ENCODE results near the gene KCNA5.

The KCNA5 gene

GRCh38 chr12:5023842-5024241, 19.8 kb upstream of the KCNA5 start:
- FAIRE-seq (no peak), DNase-seq (ENCODE audit: insufficient read length, low spot score) (no peak)
- TF ChIP-seq POLR2AphosphoS5 (IDR thresholded peaks at IDR 0.05; ENCODE audit: low read depth, low read length) (no peak), POU2F2 (IDR thresholded peaks at IDR 0.05; ENCODE audit: low read depth, low read length) (no peak), TAF1 (IDR thresholded peaks at IDR 0.05; ENCODE audit: low read depth, low read length) (no peak), SPI1 (IDR thresholded peaks at IDR 0.05; ENCODE audit: low read depth, low read length) (no peak), POLR2A (IDR thresholded peaks at IDR 0.05; ENCODE audit: low read depth, low read length) (no peak), PAX5 (IDR thresholded peaks at IDR 0.05; ENCODE audit: insufficient read depth, low read length, severe bottlenecking) (no peak)

- FAIRE-seq (no peak), DNase-seq (ENCODE audit: insufficient read length, low spot score) (no peak)
- no peak for TF ChIP-seq POLR2A (IDR thresholded peaks at IDR 0.05; ENCODE audit: low read depth, low read length)
- TF ChIP-seq POLR2AphosphoS5 (IDR thresholded peaks at IDR 0.05; ENCODE audit: low read depth, low read length) = no peak
- TF ChIP-seq SPI1 (IDR thresholded peaks at IDR 0.05; ENCODE audit: low read depth, low read length) = no peak
Observed at GRCh38 chr12:5026342-5026938, 17.2 kb upstream of the KCNA5 start.

- TF ChIP-seq POU2F2 (IDR thresholded peaks at IDR 0.05; ENCODE audit: low read depth, low read length) (no peak), POLR2A (IDR thresholded peaks at IDR 0.05; ENCODE audit: low read depth, low read length) (no peak), PAX5 (IDR thresholded peaks at IDR 0.05; ENCODE audit: insufficient read depth, low read length, severe bottlenecking) (no peak), SPI1 (IDR thresholded peaks at IDR 0.05; ENCODE audit: low read depth, low read length) (no peak), POLR2AphosphoS5 (IDR thresholded peaks at IDR 0.05; ENCODE audit: low read depth, low read length) (no peak)
- FAIRE-seq = no peak
Observed at GRCh38 chr12:5027046-5027821, 16.4 kb upstream of the KCNA5 start.

GRCh38 chr12:5030066-5030465, 13.6 kb upstream of the KCNA5 start:
- FAIRE-seq = no peak
- DNase-seq (ENCODE audit: insufficient read length, low spot score) = no peak
- no peak for TF ChIP-seq TAF1 (IDR thresholded peaks at IDR 0.05; ENCODE audit: low read depth, low read length)
- TF ChIP-seq PAX5 (IDR thresholded peaks at IDR 0.05; ENCODE audit: insufficient read depth, low read length, severe bottlenecking) = no peak
- TF ChIP-seq POU2F2 (IDR thresholded peaks at IDR 0.05; ENCODE audit: low read depth, low read length) = no peak
- no peak for TF ChIP-seq SPI1 (IDR thresholded peaks at IDR 0.05; ENCODE audit: low read depth, low read length)
- no peak for TF ChIP-seq POLR2AphosphoS5 (IDR thresholded peaks at IDR 0.05; ENCODE audit: low read depth, low read length)
- no peak for TF ChIP-seq POLR2A (IDR thresholded peaks at IDR 0.05; ENCODE audit: low read depth, low read length)

More at GRCh38 chr12:5027046-5027821, 16.4 kb upstream of the KCNA5 start:
- DNase-seq (ENCODE audit: insufficient read length, low spot score) = no peak

GRCh38 chr12:5031242-5031641, 12.4 kb upstream of the KCNA5 start:
- DNase-seq (ENCODE audit: insufficient read length, low spot score) (no peak), FAIRE-seq (no peak)

GRCh38 chr12:5031958-5032357, 11.7 kb upstream of the KCNA5 start:
- FAIRE-seq (no peak), DNase-seq (ENCODE audit: insufficient read length, low spot score) (no peak)
- no peak for TF ChIP-seq TAF1 (IDR thresholded peaks at IDR 0.05; ENCODE audit: low read depth, low read length)
- no peak for TF ChIP-seq PAX5 (IDR thresholded peaks at IDR 0.05; ENCODE audit: insufficient read depth, low read length, severe bottlenecking)
- no peak for TF ChIP-seq POU2F2 (IDR thresholded peaks at IDR 0.05; ENCODE audit: low read depth, low read length)
- TF ChIP-seq SPI1 (IDR thresholded peaks at IDR 0.05; ENCODE audit: low read depth, low read length) = no peak
- TF ChIP-seq POLR2A (IDR thresholded peaks at IDR 0.05; ENCODE audit: low read depth, low read length) = no peak
- TF ChIP-seq POLR2AphosphoS5 (IDR thresholded peaks at IDR 0.05; ENCODE audit: low read depth, low read length) = no peak

More at GRCh38 chr12:5031242-5031641, 12.4 kb upstream of the KCNA5 start:
- TF ChIP-seq SPI1 (IDR thresholded peaks at IDR 0.05; ENCODE audit: low read depth, low read length) (no peak), TAF1 (IDR thresholded peaks at IDR 0.05; ENCODE audit: low read depth, low read length) (no peak), POU2F2 (IDR thresholded peaks at IDR 0.05; ENCODE audit: low read depth, low read length) (no peak), POLR2AphosphoS5 (IDR thresholded peaks at IDR 0.05; ENCODE audit: low read depth, low read length) (no peak), POLR2A (IDR thresholded peaks at IDR 0.05; ENCODE audit: low read depth, low read length) (no peak), PAX5 (IDR thresholded peaks at IDR 0.05; ENCODE audit: insufficient read depth, low read length, severe bottlenecking) (no peak)

- TF ChIP-seq TAF1 (IDR thresholded peaks at IDR 0.05; ENCODE audit: low read depth, low read length) (no peak), SPI1 (IDR thresholded peaks at IDR 0.05; ENCODE audit: low read depth, low read length) (no peak), PAX5 (IDR thresholded peaks at IDR 0.05; ENCODE audit: insufficient read depth, low read length, severe bottlenecking) (no peak), POU2F2 (IDR thresholded peaks at IDR 0.05; ENCODE audit: low read depth, low read length) (no peak), POLR2A (IDR thresholded peaks at IDR 0.05; ENCODE audit: low read depth, low read length) (no peak), POLR2AphosphoS5 (IDR thresholded peaks at IDR 0.05; ENCODE audit: low read depth, low read length) (no peak)
- DNase-seq (ENCODE audit: insufficient read length, low spot score) (no peak), FAIRE-seq (no peak)
Observed at GRCh38 chr12:5032821-5033220, 10.9 kb upstream of the KCNA5 start.

DNA sequence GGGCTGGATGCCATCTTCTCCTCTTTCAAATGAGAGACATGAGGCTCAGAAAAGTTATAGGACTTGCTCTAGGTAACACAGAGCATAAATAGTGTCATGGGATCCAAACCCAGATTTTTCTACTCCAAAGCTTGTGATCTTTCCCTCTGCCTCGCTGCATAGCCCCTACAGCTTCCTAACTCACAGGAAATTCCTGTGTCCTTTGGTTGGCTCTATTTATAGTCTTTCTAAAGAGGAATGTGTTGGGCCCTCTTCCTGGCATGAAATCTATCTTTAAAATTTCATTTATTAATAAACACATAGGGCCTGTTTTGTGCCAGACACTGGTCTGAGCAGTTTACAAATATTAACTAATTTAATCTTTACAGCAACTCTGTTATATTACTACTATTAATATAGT, 9.8 kb upstream of the KCNA5 start:
- FAIRE-seq = no peak
- TF ChIP-seq POLR2A (IDR thresholded peaks at IDR 0.05; ENCODE audit: low read depth, low read length) = no peak
- no peak for TF ChIP-seq POLR2AphosphoS5 (IDR thresholded peaks at IDR 0.05; ENCODE audit: low read depth, low read length)
- no peak for TF ChIP-seq PAX5 (IDR thresholded peaks at IDR 0.05; ENCODE audit: insufficient read depth, low read length, severe bottlenecking)
- no peak for TF ChIP-seq POU2F2 (IDR thresholded peaks at IDR 0.05; ENCODE audit: low read depth, low read length)
- no peak for TF ChIP-seq SPI1 (IDR thresholded peaks at IDR 0.05; ENCODE audit: low read depth, low read length)
- TF ChIP-seq TAF1 (IDR thresholded peaks at IDR 0.05; ENCODE audit: low read depth, low read length) = no peak

DNA sequence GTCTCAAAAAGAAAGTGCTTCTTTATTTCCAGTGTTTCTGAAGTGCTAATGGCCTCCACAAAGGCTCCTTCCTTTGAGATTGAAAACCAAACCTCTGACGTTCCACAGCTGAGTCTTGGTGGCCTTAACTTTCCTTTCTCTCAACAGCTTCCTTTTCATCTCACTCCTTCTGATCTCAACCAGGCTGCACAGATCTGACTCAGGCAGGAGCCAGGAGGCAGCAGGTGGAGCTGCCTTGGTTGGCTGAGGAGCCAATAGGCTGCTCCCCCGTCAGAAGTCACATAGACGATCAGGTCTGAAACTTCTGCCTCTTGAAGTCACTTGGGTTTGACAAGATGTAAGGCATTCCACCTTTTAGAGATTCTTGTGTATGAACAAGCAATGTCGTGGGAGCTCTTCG, 9.1 kb upstream of the KCNA5 start:
- no peak for DNase-seq (ENCODE audit: insufficient read length, low spot score)
- peak; percentile 51 for FAIRE-seq
- no peak for TF ChIP-seq TAF1 (IDR thresholded peaks at IDR 0.05; ENCODE audit: low read depth, low read length)
- TF ChIP-seq POLR2A (IDR thresholded peaks at IDR 0.05; ENCODE audit: low read depth, low read length) = no peak
- TF ChIP-seq POLR2AphosphoS5 (IDR thresholded peaks at IDR 0.05; ENCODE audit: low read depth, low read length) = no peak

More for the DNA sequence above, 9.8 kb upstream of the KCNA5 start:
- no peak for DNase-seq (ENCODE audit: insufficient read length, low spot score)

All from GM12891 (cell line).